EL (cell line): ENCODE results near the gene IL1RN.

Experiments
- DNase-seq: peaks from one replicate; pipeline ENCODE4 v3.0.0-alpha.2; 2016

Gene IL1RN

GRCh38 chr2:113157897-113158753, 30.7 kb downstream of the IL1RN start:
- DNase-seq, result peak; percentile 64

GRCh38 chr2:113158884-113159553, 31.6 kb downstream of the IL1RN start:
- peak; percentile 17 for DNase-seq

DNA sequence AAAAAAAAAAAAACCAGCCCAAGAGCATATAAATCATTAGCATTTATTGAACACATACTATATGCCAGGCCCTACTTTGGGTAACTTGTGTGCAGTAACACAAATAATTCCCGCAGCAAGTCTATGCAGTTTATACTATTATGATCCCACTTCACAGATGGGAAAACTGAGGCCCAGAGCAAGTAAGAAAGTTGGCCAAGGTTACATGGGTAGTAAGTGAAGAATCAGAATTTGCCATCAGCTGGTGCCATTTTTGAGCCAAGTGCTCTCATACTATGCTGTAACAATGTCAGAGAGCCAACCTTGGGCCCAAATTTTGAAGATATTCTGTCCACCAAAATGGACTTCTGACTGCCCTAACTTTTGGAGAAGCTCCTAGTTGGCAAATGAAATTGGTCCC, 32.9 kb downstream of the IL1RN start:
- no peak for DNase-seq

GRCh38 chr2:113160962-113161361, 33.6 kb downstream of the IL1RN start:
- DNase-seq, result no peak

- no peak for DNase-seq
Measured at GRCh38 chr2:113162173-113162572, 34.8 kb downstream of the IL1RN start.

GRCh38 chr2:113162869-113163268, 35.5 kb downstream of the IL1RN start:
- no peak for DNase-seq

GRCh38 chr2:113164215-113164929, 37.0 kb downstream of the IL1RN start:
- DNase-seq, result no peak

GRCh38 chr2:113164930-113165585, 37.7 kb downstream of the IL1RN start:
- DNase-seq, result no peak

DNA sequence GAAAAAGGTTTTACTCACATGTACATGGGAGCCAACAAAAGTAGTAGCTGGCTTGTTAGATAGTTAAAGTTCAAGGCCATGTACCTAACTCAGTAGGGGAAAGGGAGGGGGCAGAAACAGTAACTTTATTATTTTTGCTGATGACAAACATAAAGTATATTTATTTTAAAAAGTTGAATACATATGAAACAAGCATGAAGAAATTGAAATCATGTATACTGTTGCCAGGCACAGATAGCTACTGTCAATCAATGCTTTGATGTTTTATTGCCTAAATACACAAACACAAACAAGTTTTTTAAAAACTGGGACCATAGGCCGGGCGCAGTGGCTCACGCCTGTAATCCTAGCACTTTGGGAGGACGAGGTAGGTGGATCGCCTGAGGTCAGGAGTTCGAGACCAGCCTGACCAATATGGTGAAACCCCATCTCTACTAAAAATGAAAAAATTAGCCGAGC, 38.8 kb downstream of the IL1RN start:
- no peak for DNase-seq

DNA sequence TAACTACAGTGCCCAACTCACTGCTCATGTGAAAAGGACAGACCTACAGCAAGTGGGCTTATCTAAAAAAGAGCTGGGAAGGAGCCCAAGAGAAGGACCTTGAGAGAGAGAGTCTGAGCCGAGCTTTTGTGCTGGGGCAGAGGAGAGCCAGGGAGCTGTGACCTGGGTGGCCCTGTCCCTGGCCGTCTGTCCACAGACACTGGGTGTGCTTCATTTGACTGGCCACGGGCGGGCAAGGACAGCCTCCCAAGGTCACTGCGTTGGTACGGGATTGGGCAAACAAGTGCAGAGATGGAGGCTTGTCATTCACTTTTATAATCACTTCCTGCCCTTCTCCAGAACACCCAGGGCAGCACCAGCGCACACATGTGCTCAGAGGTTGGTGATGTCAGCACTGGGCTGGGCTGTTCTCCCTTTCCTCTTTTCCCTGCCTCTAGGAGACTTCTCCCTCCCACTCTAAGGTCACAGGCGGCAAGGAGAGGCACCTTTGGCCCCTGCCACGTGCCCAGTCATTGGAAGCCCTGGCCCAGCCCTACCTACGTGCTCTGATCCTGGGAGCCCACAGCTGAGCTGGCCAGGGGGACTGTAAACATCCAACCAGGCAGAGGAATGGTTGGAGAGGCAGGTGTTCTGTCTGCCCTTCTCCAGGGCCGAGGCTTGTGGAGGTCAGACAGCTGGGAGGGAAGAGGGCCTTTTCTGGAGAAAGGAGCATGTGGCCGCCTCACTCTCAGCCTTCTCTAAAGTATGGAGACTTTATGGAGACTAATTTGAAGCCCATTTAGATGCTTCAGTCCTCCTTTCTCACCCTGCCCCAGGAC, 39.9 kb downstream of the IL1RN start:
- DNase-seq, result no peak

GRCh38 chr2:113167962-113168340, 40.6 kb downstream of the IL1RN start:
- no peak for DNase-seq

DNA sequence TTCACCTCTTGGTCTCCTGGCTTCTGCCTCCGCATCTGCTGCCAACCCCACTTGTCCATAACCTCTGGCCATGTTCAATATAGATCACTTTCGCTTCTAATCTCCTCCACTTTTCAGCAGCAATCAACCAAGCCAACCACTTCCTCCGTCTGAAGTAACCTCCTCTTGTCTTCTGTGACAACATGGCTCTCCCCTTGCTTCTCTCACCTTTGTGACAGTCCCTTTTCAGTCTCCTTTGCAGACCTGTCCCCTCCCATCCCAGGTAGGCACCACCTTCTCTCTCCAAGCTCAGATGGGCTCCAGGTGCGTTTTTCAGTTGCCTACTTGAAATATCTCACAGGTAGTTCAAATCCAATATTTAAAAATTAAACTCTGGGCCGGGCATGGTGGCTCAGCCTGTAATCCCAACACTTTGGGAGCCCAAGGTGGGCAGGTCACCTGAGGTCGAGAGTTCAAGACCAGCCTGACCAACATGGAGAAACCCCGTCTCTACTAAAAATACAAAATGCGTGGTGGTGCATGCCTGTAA, 41.7 kb downstream of the IL1RN start:
- no peak for DNase-seq

GRCh38 chr2:113169586-113169985, 42.2 kb downstream of the IL1RN start:
- no peak for DNase-seq

- no peak for DNase-seq
Measured at GRCh38 chr2:113171334-113172075, 44.1 kb downstream of the IL1RN start.

DNA sequence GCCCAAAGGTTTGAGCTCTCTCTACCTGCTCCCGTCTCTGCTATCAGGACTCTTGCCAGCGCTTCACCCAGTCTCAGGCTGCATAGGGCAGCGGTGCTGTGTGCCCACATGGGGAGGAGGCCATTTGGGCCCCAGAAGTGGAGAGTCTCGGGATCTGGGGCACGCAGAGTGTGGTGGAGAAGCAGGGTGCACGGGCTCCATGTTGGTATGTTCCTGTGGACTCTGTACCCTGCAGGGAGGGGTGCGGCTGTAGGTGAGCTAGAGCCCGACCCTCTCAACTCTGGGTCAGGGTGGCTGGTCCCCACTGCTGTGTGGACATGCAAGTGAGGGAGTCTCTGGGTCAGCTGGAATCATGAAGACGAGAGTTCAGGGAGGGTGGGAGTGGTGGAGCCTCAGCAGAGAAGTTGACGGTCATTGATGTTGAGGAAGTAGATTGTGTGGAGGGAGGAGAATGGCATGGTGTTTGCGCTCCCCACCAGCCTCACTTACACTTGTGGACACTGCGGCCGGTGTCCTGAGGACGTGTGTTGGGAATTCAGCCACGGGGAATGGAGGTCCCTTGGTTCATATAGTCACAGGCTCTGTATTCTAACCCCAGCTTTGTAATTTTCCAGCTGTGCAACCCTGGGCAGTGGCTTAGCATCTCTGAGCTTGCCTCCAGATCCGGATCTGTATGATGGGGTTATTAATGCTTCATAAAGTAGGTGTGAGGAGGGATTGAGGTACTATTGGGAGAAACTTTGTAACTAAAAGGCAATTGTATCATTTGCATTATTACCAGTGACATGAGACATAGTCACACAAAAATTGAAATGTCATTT, 45.5 kb downstream of the IL1RN start:
- no peak for DNase-seq

GRCh38 chr2:113173542-113174375, 46.4 kb downstream of the IL1RN start, which contains the start of gene PSD4:
PSD4 (plus strand) TSS chr2:113173971; CDS start chr2:113182457, 8,486 bp downstream.
- no peak for DNase-seq

GRCh38 chr2:113174376-113174750, 47.0 kb downstream of the IL1RN start:
- no peak for DNase-seq

DNA sequence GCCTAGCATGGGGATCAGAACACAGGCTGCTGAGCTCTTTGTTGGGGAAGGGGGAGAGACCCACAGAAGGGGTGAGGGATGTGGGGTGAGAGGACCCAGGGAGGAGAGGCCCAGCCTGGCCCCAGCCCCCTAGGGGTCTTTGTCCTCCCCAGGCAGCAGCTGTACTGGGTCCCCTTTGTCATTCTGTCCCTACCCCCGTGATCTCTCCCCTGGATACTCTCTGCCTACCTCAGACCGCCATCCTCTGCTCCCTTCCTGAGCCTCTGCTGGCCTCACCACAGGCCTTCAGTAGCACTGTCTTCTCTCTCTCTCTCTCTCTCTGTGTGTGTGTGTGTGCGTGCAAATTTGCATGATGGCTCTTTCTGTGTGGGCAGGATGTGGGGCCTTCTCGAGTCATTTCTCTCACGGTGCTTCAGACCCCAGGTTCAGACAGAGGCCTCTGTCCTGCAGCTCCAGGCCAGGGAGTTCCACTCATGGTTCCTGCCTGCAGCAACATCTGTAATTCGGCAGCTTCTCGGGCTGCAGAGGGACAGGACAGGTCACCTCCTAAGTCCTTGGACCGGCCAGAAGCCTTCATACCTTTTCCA, 47.7 kb downstream of the IL1RN start:
- no peak for DNase-seq
